Mesenchymal stem cell (in vitro differentiated cells and primary cell): ENCODE results near the gene HCFC2. TPM values are rescaled to one million over a fixed set of nuclear protein-coding genes. Genes with fewer than 3 reads are reported as not detected.

Source experiments
- DNase-seq: peaks from one replicate; pipeline ENCODE4 v3.0.0-alpha.2; 2013
- H2AFZ ChIP-seq: one replicate; pipeline ENCODE4 v1.6.1; 2013; ENCODE audit warnings: low read depth, mild to moderate bottlenecking, control low read depth, inconsistent platforms, low read length, moderate library complexity
- H2AK5ac ChIP-seq: 2 replicates; pipeline ENCODE4 v1.6.1; 2013; ENCODE audit warnings: low read length, moderate library complexity, mild to moderate bottlenecking, inconsistent platforms; ENCODE audit not compliant: severe bottlenecking
- H2BK120ac ChIP-seq: one replicate; pipeline ENCODE4 v1.6.1; 2013; ENCODE audit warnings: low read depth, mild to moderate bottlenecking, inconsistent platforms, low read length, moderate library complexity
- H2BK12ac ChIP-seq, 2 experiments: one replicate each; pipeline ENCODE4 v1.6.1; 2013; ENCODE audit warnings: inconsistent platforms in 2 of 2, low read length in 2 of 2, mild to moderate bottlenecking in 2 of 2, moderate library complexity in 2 of 2, control low read depth in 1 of 2
- H2BK15ac ChIP-seq: one replicate; pipeline ENCODE4 v1.6.1; 2013; ENCODE audit warnings: mild to moderate bottlenecking, low read depth, inconsistent platforms; ENCODE audit not compliant: poor library complexity, severe bottlenecking
- H2BK5ac ChIP-seq: 2 replicates; pipeline ENCODE4 v1.6.1; 2013; ENCODE audit warnings: low read depth, mild to moderate bottlenecking, low read length, control low read depth, inconsistent platforms; ENCODE audit not compliant: poor library complexity, severe bottlenecking
- H3K14ac ChIP-seq, 2 experiments: one replicate each; pipeline ENCODE4 v1.6.1; 2013; ENCODE audit warnings: inconsistent platforms in 2 of 2, low read length in 2 of 2, control low read depth in 1 of 2, mild to moderate bottlenecking in 1 of 2, moderate library complexity in 1 of 2
- H3K18ac ChIP-seq, 2 experiments: one replicate each; pipeline ENCODE4 v1.6.1; 2013; ENCODE audit warnings: inconsistent platforms in 2 of 2, low read length in 2 of 2, control low read depth in 1 of 2, low read depth in 1 of 2, mild to moderate bottlenecking in 1 of 2
- H3K23ac ChIP-seq, 2 experiments: one replicate each; pipeline ENCODE4 v1.6.1; 2013; ENCODE audit warnings: inconsistent platforms in 2 of 2, low read length in 2 of 2, mild to moderate bottlenecking in 2 of 2, moderate library complexity in 2 of 2, control low read depth in 1 of 2
- H3K27ac ChIP-seq: 2 replicates; pipeline ENCODE4 v1.5.1; 2013; ENCODE audit warnings: mild to moderate bottlenecking, moderate library complexity, low read length, control low read depth, inconsistent platforms; ENCODE audit not compliant: poor library complexity, severe bottlenecking
- H3K27me3 ChIP-seq, 2 experiments: 2 replicates each; pipeline versions ENCODE4 v1.6.1 to v1.7.0; 2013; ENCODE audit warnings: low read length in 2 of 2, mild to moderate bottlenecking in 2 of 2, moderate library complexity in 2 of 2, control low read depth in 1 of 2, inconsistent platforms in 1 of 2; ENCODE audit not compliant: control insufficient read depth in 1 of 2, insufficient read depth in 1 of 2
- H3K36me3 ChIP-seq, 2 experiments: 2 replicates each; pipeline versions ENCODE4 v1.6.1 to v1.7.0; 2013; ENCODE audit warnings: low read length in 2 of 2, control low read depth in 1 of 2, inconsistent platforms in 1 of 2, low read depth in 1 of 2, mild to moderate bottlenecking in 1 of 2; ENCODE audit not compliant: insufficient read depth in 2 of 2, control insufficient read depth in 1 of 2
- H3K4ac ChIP-seq, 2 experiments: one replicate each; pipeline ENCODE4 v1.6.1; 2013; ENCODE audit warnings: inconsistent platforms in 2 of 2, low read length in 2 of 2, mild to moderate bottlenecking in 2 of 2, moderate library complexity in 2 of 2, control low read depth in 1 of 2, low read depth in 1 of 2
- H3K4me1 ChIP-seq: 2 replicates; pipeline ENCODE4 v1.6.1; 2013; ENCODE audit warnings: low read depth, low read length, control low read depth; ENCODE audit not compliant: control insufficient read depth, insufficient read depth
- H3K4me2 ChIP-seq: 2 replicates; pipeline ENCODE4 v1.6.1; 2013; ENCODE audit warnings: low read length, mild to moderate bottlenecking, inconsistent platforms; ENCODE audit not compliant: poor library complexity, severe bottlenecking
- H3K4me3 ChIP-seq, 2 experiments: 2 replicates each; pipeline versions ENCODE4 v1.5.1 to v1.7.0; 2013; ENCODE audit warnings: low read length in 2 of 2, mild to moderate bottlenecking in 2 of 2, control low read depth in 1 of 2, low read depth in 1 of 2; ENCODE audit not compliant: insufficient read depth in 1 of 2
- H3K79me1 ChIP-seq: replicated peaks from 2 replicates; pipeline ENCODE4 v1.6.1; 2013; ENCODE audit warnings: mild to moderate bottlenecking, control low read depth, low read length, inconsistent platforms; ENCODE audit not compliant: poor library complexity, severe bottlenecking
- H3K9ac ChIP-seq: 2 replicates; pipeline ENCODE4 v1.7.0; 2013; ENCODE audit warnings: mild to moderate bottlenecking, low read length, moderate library complexity
- H3K9me3 ChIP-seq: 2 replicates; pipeline ENCODE4 v1.7.0; 2013; ENCODE audit warnings: mild to moderate bottlenecking, low read length; ENCODE audit not compliant: control insufficient read depth
- H4K8ac ChIP-seq: one replicate; pipeline ENCODE4 v1.6.1; 2013; ENCODE audit warnings: inconsistent platforms, mild to moderate bottlenecking, low read length, moderate library complexity
- H4K91ac ChIP-seq: one replicate; pipeline ENCODE4 v1.6.1; 2013; ENCODE audit warnings: mild to moderate bottlenecking, low read length, inconsistent platforms
- WGBS: methylation state at CpG from one replicate; pipeline ENCODE4 v1.1.7; 2013; ENCODE audit warnings: mixed read lengths; 5-methylcytosine and 5-hydroxymethylcytosine counted together
- small RNA-seq: library from polyadenylated mRNA; stranded (forward); fragments of <200 nt; extraction: miRNeasy Mini kit (QIAGEN cat#:217004); gene quantifications from one replicate; pipeline ENCODE3, GENCODE V24; 2013; ENCODE audit warnings: low read depth

HCFC2 gene

DNA sequence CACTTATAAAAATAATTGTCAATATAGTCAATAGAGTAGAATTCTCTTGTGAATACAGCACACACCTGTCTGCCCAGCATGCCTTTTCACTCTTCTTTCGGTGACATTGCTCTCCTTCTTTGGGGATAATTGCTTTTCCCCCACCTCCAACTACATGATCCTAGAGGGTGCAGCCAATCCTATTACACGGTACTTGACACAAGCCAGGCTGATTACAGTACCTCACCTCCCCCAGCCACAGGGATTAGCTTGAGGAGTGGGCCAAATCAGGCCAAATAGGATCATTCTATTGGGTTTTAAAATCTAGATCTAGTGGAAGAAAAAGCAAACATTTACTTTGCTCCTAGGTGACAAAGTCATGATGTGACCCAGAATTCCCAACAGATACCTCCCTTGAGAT lies 90.5 kb downstream of the HCFC2 start:
- Histone ChIP-seq H3K14ac (no peak overlapping the region), H4K8ac (no peak overlapping the region), H3K36me3 (no peaks in the 10 kb centered on the region), H3K23ac (no peak overlapping the region), H3K79me1 (no peaks in the 10 kb centered on the region), H3K18ac (no peak overlapping the region), H2BK15ac (no peak overlapping the region), H2AFZ (no peak overlapping the region), H3K9me3 (no peaks in the 10 kb centered on the region), H3K9ac (no peak overlapping the region), H3K4me2 (no peak overlapping the region), H4K91ac (no peak overlapping the region), H3K27me3 (peaks cover 0 to 8% of the 10 kb centered on the region in 2 experiments), H2AK5ac (no peak overlapping the region), H3K4ac (no peak overlapping the region), H3K27ac (no peak overlapping the region), H3K4me1 (no peaks in the 10 kb centered on the region), H2BK12ac (no peak overlapping the region), H2BK120ac (no peak overlapping the region), H3K4me3 (no peak overlapping the region), H2BK5ac (no peak overlapping the region)
- no peak for DNase-seq
- WGBS = 77% methylated on average over 1 of the region's 2 CpGs

Small RNA genes within 50 kb of the gene (small RNA-seq; reads per million reads assigned to genes)
- not detected for gene RNA5SP370
